Body of pancreas (tissue), 4 donors: ENCODE data around the gene RIMS4.

Source experiments
- CTCF ChIP-seq, 7 experiments: fragments of 450-650 bp in 4 of 7; fragments of 200-600 bp in 3 of 7; sonication (generic) in 3 of 7; IDR thresholded peaks; one replicate each; pipeline ENCODE4 v1.5.1; 2016 to 2019; ENCODE audit warnings: antibody characterized with exemption in 7 of 7
- POLR2A ChIP-seq, 3 donors: fragments of 450-650 bp; IDR thresholded peaks; one replicate each; pipeline ENCODE4 v1.6.1; 2016; ENCODE audit warnings: antibody characterized with exemption in 3 of 3, mild to moderate bottlenecking in 2 of 3

DNA sequence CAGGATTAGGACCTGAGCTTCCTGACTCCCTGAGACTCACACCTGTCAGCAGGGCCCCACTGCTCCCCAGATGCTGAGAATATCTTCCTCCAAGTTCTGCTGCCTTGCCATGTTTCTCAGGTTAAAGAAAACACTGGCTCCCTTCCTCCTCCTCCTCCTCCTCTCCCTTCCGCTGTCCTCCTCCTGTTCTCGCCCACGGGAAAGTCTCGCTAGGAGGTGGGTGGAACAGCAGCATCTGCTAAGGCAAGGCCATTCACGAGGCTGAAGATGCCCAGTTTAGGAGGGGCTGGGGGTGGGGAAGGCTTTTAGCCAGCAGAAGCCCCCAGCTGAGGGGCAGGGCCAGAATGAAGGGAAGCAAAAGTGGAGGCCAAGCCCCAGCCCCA, 40.9 kb downstream of the RIMS4 start:
- TF ChIP-seq CTCF (IDR thresholded peaks at IDR 0.05) (no peak), POLR2A (IDR thresholded peaks at IDR 0.05) (no peak)
